GM21717 (cell line): ENCODE measurements around the gene EGFR.

Experiments used
- ATAC-seq: cut with Tn5 transposase; IDR thresholded peaks from one replicate; pipeline ENCODE4 v1.9.1; 2021; ENCODE audit warnings: mild to moderate bottlenecking, moderate library complexity; ENCODE audit not compliant: unreplicated experiment

The EGFR gene

DNA sequence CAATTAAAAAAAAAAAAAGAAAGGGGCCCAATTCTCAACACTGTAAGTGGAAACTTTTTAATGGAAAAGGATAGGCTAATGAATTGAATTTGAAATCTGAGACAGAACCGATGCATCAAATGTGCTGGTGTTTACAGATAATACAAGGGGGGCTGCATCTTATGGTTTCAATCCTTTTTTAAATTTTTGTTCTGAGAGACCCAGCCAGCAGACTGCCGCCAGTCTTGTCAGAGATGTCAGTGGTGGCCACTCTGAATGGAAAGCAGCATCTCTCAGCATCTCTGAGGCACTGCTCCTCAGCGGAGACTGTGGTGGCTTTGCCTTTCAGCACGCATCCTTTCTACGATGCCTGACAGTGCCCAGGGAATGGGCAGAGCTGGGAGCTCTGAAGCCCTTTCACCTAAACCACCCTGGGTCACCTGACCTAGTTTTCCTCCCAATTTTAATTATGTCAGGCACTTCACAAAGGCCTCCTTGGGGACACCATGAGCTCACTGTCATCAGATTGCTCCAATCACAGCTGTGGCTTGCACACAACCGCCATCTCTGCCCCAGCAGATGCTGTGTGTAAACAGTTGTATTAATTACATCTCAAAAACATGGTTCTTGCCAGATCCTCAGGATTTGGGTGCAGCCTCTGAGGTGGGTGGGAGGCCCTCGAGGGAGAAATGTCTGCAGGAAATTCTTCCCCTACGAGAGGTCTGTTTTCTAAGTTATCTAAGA lies 81.2 kb downstream of the EGFR start:
- no peak for ATAC-seq

DNA sequence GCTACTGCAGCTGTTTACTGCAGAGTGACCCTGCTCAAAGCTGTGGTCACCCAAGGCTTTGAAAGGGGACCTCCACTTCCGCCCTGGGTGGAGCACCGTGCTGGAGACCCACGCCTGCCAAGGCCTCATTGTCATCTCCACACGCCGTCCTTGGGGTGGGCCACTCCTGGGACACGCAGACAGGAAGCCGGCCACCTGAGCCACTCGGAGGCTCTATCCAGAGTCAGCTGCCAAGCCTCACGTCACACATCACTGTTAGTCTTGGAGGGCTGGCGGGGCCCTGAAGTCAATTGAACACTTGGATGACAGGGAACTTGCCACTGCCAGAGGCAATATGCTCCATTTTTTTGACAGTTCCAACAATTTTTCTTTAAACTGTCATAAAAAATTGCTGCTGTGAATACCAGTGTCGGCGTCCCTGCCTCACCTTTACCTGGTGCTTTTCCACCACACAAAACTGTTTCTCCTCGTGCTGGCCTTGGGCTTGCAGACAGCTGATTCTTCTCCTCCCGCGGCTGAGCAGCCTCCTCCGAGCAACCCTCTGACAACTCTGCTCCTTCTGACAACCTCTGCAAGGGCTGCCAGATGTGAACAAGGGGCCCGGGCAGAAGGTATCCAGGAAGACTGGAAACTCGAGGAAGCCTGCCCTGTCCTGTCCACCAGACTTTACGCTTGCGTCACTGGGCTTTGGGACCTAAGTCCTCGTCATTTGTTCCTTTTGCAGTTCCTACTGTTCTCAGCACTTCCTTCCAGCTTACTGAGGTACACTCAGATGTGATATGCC lies 81.9 kb downstream of the EGFR start:
- no peak for ATAC-seq

DNA sequence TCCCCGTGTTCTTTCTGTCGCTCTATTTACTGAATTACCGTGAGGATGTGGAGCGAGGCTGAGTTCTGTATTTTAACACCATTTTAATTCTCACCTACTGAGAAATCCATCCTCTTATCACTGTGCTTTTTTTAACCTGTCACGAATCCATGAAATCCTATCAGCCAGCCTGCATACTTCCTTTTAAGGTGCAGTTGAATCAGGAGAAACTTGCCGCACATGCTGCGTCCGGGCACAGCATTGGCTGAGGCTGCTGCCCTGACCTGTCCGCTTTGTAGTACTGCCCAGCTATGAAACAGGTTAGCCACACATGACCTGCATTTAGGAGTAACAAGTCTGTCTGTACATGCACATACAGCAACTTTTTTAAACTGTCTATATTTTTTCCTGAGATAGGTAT lies 82.5 kb downstream of the EGFR start:
- ATAC-seq, result no peak

DNA sequence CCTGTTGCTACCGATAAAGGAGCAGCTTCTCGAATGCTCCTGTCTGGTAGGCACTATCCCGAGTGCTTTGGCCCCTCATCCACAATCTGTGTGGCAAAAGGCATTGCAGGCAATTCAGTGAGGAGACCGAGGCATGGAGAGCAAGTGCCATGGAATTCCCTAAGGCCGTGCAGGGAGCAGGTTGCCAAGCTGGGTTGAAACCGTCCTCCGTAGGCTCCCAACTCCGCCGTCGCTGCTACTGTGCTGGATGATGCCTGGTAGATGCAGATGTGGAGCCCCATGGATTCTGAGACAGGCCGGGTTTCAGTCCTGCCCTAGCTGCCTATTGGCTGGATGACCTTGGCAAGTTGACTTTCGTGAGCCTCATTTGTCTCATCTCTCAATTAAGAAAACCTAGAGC lies 85.3 kb downstream of the EGFR start:
- no peak for ATAC-seq

DNA sequence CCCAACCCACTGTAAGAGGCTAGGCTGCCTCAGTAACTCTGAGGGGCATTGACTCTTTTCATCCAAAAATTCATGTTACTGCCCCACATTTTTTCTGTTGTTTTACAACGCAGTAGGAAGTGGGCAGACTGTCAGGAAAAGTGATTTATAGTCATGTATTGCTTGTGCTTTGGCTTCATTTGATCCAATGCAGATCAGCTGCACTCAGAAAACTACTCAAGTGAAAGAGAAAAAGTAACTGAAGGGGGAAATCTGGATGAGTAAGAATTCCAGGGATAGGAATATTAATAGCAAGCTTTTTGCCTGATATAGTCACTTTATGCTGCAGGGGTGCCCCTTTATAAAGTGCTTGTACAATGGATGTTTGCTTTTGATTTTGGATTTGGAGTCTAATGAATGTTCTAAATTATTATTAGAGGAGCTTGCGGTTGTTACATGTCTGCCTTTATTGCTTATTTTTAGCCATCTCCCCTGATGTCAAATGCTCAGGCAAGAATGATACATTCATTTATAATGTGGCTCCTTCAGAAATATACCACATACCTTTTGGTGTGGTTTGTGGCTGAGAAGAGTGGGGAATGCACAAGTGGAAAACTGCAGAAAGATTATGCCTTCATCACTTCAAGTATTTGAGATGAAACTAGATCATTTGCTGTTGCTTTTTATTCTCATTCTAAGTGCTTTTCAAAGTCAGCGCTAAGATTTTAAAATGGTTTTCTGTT lies 86.1 kb downstream of the EGFR start:
- no peak for ATAC-seq

DNA sequence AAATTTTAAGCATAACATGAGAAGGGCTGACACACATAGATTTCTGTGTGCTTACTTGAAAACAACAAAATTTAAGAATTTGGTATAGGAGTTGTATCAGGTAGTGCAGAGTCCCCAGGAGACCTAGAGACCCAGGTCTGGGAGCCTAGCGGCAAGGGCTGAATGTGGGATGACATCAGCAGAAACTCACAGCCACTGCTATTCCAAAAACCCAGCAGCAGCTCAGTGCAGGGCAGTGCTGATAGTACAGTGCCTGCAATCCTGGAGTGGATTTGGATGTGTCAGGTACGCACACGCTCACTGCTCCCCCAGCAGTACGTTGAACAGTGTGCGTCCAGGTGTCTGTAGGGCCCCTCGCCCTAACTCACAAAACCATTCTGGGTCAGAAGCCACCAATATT lies 87.1 kb downstream of the EGFR start:
- ATAC-seq, result no peak

DNA sequence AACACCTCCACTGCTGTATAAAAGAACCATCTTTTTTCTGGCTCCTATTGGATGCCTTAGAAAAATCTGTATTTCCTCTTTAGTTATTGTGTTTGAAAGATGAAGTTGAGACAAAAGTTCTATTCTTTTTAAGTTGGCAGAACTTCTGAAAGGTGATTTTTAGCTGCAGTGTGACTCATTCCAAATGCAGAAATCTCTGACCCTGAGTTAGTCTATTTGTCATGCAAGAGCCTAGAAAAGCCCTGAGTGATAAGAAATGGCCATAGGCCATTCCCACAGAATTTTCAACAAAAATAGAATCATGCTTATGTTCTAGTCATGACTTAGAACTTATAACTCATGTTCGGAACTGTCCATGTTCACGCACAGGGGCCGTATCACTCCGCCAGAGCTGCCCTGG lies 89.1 kb downstream of the EGFR start:
- no peak for ATAC-seq

DNA sequence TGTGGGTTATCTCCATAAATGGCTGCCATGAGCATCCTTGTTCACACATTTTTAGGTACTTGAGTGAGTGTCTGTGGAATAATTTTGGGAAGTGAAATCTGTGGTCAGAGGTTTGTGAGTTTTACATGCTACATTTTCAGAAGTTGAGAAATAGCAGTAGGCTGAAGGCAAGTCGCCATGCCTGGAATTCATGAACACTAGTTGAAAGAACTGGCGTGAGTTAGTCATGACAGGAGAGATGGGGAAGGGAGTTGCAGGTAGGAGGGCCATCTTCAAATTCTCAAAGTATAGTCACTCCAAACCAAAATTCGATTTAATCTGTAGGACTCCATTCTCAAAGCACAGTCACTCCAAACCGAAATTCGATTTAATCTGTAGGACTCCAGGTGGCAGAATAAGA lies 89.6 kb downstream of the EGFR start:
- ATAC-seq, result no peak

DNA sequence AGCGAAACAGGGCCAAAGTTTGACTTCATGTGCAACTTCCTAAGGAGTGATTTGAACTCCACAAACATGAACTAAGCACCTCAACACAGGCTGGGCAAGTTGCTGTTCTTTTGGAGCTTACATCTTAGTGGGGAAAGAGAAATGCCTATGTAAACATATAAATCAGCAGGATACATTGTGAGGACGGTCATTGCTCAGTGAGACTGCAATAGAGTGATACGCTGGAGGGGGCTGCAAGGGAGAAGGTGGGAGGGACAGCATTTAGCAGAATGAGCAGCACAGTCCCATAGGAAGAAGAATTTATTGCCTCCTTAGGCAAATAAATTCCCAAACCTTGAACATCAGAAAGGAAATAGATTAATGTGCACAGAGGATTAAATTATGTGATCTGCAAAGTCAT lies 90.0 kb downstream of the EGFR start:
- no peak for ATAC-seq

DNA sequence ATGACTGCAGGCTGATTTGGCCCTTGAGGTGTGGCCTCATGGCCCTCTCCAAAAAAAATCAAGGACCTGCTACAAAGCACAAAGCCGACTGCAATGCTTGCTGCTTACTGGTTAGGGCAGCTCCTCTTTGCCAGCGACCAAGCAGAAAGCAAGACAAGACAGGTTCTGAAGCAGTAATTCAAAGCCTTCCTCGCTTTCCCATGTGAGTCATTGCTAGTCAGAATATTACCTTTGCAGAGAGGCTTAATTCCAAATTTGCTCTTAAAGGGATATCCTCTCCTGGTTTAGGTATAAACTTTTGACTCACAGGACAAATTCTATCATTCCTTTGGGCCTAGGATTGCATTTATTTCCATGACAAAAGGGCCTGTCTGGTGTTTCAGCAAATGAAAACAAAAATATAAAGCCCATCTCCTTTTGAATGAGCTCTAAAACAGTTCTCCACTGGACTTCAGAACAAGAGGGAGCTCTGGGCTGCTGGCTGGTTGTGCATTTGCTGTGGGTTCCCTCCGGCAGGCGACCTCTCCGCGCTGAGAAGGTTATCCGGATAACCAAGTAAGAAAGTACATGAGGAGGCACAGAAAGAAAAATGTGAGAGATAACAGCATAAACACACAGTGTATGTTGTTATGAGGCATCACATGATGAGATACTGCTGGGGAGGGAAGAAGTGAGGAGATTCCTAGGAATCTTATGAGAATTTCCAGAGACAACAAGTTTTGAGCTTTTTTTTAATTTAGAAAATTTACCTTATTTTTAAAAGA lies 90.8 kb downstream of the EGFR start:
- no peak for ATAC-seq

DNA sequence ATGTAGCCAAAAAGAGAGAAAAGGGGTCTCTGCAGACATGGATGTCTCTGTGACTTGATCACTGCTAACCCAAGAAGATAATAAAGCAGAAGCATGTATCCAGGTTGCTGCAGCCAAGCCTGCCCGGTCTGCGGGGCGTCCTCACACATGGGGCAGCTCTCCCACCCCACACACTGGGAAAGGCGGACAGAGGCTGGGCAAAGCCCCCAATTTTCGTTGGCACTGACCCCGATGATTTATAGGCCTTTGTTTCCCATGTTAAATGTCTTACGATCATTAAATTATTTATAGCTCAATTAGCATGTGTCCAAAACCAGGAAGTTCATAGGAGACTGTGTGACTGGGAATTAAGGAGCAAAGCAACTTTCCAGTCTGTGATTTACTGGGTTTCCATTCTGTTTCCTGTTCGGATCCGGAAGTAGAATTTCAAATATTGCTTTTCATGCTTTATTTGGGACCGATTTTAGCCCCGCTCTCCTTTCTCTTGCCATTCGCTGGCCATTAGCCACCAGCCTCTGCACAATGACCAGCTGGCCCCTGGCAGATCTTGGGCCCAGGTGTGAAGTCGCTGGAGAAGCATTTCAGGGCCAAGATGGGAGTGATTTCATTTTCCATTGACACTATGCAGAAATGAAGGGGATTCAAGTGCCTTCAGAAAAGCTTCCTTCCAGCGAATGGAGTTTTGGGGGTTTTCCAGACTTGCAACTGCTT lies 91.6 kb downstream of the EGFR start:
- no peak for ATAC-seq

DNA sequence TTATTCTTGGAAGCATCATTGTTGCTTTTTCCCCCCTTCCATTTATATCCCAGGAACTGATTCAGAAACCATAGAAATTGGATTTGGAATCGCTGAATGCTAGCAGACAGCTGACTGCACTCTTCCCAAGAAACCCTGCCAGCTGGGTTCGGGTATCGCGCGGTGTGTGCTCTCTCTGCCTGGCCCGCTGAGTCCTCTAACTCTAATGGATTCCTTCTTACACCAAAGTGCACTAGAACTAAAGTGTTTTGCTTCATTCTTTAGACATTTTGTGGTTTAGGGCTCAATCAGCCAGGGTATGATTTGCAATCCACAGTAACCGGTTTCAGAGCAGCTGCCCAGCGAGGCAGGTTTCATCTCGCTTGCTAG lies 92.2 kb downstream of the EGFR start:
- no peak for ATAC-seq

DNA sequence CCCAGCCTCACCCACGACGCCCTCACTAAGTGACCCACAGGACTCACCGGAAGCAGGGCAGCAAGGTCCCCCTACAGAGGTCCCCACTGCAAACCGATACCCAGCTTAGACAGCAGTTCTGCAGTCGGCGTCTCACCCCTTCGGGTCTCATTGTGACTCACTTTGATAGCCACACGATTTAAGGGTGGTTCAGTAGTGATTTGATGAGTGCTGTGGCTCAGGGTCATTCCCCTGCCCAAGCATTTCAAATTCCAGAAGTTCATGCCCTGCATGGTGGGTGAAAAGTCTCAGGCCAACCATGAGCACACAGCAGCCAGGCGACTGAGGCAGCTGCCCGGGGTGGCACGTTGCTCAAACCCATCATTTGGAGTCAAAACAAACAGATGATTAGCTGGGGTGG lies 93.2 kb downstream of the EGFR start:
- ATAC-seq, result no peak

DNA sequence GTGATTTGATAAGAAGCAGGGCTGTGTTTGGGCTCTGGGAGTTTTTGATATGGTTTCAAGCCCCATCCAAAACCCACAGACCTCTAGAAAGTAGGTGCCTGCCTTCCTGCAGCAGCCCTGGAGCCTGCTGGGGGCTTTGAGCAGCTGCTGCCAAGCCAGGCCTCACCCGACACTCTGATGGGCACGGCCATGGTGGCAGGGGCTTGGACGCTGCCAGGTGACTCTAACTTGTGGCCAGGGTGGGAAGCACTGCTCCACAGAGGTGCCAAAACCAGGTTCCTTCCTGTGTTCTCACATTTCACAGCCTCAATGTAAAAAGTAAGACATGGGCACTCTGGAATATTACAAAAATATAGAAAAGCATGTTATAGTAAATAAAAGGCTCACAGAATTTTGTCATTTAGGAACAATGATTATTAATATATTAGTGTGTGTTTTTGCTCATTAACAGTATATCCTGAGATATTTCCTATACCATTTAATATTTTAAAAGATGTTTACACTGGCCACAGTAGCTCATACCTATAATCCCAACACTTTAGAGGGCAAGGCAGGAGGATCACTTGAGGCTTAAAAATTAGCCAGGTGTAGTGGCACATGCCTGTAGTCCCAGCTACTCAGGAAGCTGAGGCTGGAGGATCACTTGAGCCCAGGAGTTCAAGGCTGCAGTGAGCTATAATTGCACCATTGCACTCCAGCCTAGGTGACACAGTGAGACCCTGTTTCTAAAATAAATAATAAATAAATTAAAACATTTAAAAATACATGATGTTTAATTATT lies 95.1 kb downstream of the EGFR start:
- ATAC-seq, result no peak

DNA sequence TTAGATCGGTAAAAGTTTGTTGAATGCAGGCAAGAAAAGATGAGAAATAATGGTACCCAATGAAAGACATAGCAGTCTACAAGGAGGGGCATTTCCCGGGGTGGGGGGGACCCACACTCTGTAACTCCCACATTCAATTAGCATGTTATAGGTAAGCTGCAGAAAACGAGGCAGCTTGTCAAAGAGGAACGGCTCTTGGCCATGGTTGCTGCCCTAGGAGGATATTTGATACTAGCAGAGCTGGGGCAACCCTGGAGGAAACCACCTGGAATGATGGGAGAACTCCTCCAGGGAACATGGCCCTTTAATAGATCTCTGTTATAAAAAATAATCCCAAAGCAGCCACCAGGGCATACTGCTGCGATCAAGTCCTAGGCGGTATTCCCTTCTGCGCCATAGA lies 98.5 kb downstream of the EGFR start:
- no peak for ATAC-seq

DNA sequence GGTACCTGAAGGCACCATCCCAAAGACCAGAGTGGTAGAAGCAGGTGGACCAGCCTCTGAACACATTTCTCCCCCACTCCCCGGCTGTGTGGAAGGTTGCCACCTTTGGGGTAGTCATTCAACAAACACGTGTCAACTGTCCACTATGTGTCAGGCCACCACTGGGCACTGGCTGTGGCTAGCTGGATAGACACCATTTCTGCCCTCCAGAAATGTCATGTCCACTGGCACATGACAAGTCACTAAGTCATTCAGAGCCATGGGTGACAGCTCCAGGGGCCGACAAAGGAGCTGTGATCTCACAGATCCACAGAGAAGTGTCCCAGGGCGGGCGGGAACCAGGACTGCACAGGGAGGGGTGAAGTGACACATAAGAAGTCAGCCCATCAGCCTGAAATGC lies 99.6 kb downstream of the EGFR start:
- no peak for ATAC-seq

DNA sequence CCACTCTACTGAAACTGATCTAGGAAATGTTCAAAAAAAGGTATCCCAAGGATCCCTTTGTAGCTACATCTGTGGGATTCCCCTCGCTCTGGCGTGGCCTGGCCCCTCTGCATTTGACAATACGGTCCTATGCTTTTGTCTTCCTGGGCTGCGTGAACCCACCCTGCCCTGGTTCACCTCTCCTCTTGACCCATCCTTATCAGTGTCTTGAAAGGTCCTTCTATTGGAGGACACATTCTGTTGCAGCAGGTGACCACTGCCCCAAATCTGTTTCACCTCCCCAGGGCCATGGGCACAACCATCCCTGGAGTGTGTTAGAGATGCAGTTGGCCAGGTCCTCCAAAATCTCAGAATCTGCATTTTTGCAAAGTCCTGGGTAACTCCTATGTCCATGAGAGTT lies 100.8 kb downstream of the EGFR start:
- ATAC-seq, result no peak

DNA sequence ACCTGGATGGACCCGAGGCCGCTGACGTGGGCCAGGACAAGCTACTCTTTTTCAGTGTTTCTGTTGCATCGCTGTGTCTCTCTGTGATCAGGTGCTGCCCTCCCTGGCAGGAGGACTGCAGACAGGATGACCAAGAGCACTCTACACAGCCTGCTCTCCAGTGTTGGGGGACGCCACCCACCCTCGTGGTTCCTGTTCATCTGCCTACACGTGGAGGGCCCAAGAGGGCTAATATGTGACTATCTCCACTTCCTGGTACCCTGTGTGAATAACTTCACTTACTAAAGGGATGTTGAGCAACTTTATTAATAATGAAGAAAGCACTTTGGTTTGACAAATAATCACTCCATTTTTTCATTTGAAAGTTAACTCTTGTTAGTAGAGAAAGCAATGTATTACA lies 101.3 kb downstream of the EGFR start:
- ATAC-seq, result no peak

DNA sequence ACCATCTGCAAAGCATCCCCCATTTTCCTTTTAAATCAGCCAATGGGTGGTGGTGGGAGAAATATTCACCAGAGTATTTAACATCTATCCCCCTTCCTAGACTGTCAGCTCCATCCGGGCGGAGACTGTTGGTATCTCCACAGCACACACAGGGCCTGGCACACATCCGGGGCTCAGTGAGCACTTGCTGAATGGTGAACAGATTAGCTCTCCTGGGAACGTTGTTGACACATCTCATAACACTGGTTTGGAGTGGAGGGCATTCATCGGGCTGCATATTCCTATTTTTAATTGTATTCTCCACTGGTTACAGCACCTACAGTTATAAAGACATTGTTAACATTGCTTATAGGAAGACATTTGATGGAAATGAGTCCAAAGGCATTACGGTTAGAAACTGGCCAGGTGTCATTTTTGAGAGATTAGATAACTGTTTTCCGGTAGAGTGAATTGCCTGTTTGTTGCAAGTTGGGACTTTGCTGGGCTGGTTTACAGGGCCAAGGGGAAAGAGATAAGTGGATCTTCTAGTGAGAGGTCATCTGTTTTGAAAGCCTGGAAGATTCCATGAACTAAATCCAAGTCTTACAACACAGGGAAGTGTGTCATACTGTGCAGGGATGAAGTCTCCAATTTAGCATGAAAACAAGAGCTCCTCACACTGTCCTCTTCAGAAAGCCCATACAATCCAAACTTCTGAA lies 101.8 kb downstream of the EGFR start:
- no peak for ATAC-seq
